Measurements from ENCODE around the gene KRT6C.
"Not testable (repeated sequence)": the region's sequence is repeated elsewhere in the genome, so short reads cannot be mapped to it uniquely, and the experiment has no call there.

KRT6C gene

GRCh38 chr12:52499806-52500560 lies 26.4 kb upstream of the KRT6C start:
- DNase-seq (ENCODE audit: low read depth in 2 of 2): no peak

GRCh38 chr12:52498946-52499345 lies 25.3 kb upstream of the KRT6C start:
- DNase-seq (ENCODE audit: low read depth in 2 of 2): no peak

GRCh38 chr12:52497975-52498374 lies 24.4 kb upstream of the KRT6C start:
- no peak for DNase-seq (ENCODE audit: low read depth in 2 of 2)

- no peak for DNase-seq (ENCODE audit: low read depth in 2 of 2)
These were observed 23.0 kb upstream of the KRT6C start for GRCh38 chr12:52496590-52497071.

GRCh38 chr12:52496054-52496453 lies 22.4 kb upstream of the KRT6C start:
- no peak for DNase-seq (ENCODE audit: low read depth in 2 of 2)

GRCh38 chr12:52495389-52495788 lies 21.8 kb upstream of the KRT6C start:
- no peak for DNase-seq (ENCODE audit: low read depth in 2 of 2)

- DNase-seq (ENCODE audit: low read depth in 2 of 2): no peak
These were observed 20.9 kb upstream of the KRT6C start for GRCh38 chr12:52494518-52494917.

GRCh38 chr12:52494100-52494499 lies 20.5 kb upstream of the KRT6C start:
- DNase-seq (ENCODE audit: low read depth in 2 of 2): no peak

- no peak for DNase-seq (ENCODE audit: low read depth in 2 of 2)
These were observed 19.6 kb upstream of the KRT6C start, which contains the start of gene KRT6A for GRCh38 chr12:52493172-52493571. Gene KRT6A (minus strand): TSS chr12:52493257. CDS start chr12:52493188, 69 bp downstream.

GRCh38 chr12:52492405-52492804 lies 18.8 kb upstream of the KRT6C start:
- not testable (repeated sequence) for DNase-seq (ENCODE audit: low read depth in 2 of 2)

- DNase-seq (ENCODE audit: low read depth in 2 of 2): not testable (repeated sequence)
These were observed 17.9 kb upstream of the KRT6C start for GRCh38 chr12:52491495-52491894.

- no peak for DNase-seq (ENCODE audit: low read depth in 2 of 2)
These were observed 15.1 kb upstream of the KRT6C start for GRCh38 chr12:52488736-52489135.

GRCh38 chr12:52487744-52488443 lies 14.3 kb upstream of the KRT6C start:
- not testable (repeated sequence) for DNase-seq (ENCODE audit: low read depth in 2 of 2)

- no peak for DNase-seq (ENCODE audit: low read depth in 2 of 2)
These were observed 13.6 kb upstream of the KRT6C start for GRCh38 chr12:52487211-52487610.

- no peak for DNase-seq (ENCODE audit: low read depth in 2 of 2)
These were observed 12.8 kb upstream of the KRT6C start for GRCh38 chr12:52486166-52487105.

- no peak for DNase-seq (ENCODE audit: low read depth in 2 of 2)
These were observed 6.5 kb upstream of the KRT6C start for GRCh38 chr12:52480073-52480472.

GRCh38 chr12:52477651-52478050 lies 4.0 kb upstream of the KRT6C start:
- no peak for DNase-seq (ENCODE audit: low read depth in 2 of 2)

- no peak for DNase-seq (ENCODE audit: low read depth in 2 of 2)
These were observed 607 bp upstream of the KRT6C start for GRCh38 chr12:52474212-52474611.

- DNase-seq (ENCODE audit: low read depth in 2 of 2): no peak
These were observed 3.8 kb downstream of the KRT6C start for GRCh38 chr12:52469853-52470252.

- DNase-seq (ENCODE audit: low read depth in 2 of 2): no peak
These were observed 8.7 kb downstream of the KRT6C start for GRCh38 chr12:52464897-52465296.

- DNase-seq (ENCODE audit: low read depth in 2 of 2): no peak
These were observed 11.9 kb downstream of the KRT6C start for GRCh38 chr12:52461693-52462092.

GRCh38 chr12:52458861-52459260 lies 14.7 kb downstream of the KRT6C start:
- no peak for DNase-seq (ENCODE audit: low read depth in 2 of 2)

Measured in stimulated activated CD8-positive, alpha-beta memory T cell treated with anti-CD3 and anti-CD28 coated beads, Interleukin-2, amount 100 ng/mL, for 1 hour (primary cell).